Astrocyte (in vitro differentiated cells and primary cell): ENCODE results near the gene ALDH16A1. TPM values are rescaled to one million over a fixed set of nuclear protein-coding genes. Genes with fewer than 3 reads are reported as not detected.

ENCODE experiments used
- DNase-seq: peaks from one replicate; pipeline ENCODE4 v3.0.0-alpha.2; 2010; ENCODE audit warnings: low read depth
- FAIRE-seq: peaks from 2 replicates; lab custom pipeline; 2011; peaks lifted over from hg19 to GRCh38; lab: Jason Lieb, UNC
- H2AFZ ChIP-seq: 2 replicates; pipeline ENCODE4 v1.6.0; 2012; ENCODE audit warnings: low read depth, low read length, inconsistent platforms
- H3K27ac ChIP-seq: 2 replicates; pipeline ENCODE4 v1.5.1; 2011; ENCODE audit warnings: low read depth, low read length, inconsistent platforms
- H3K27me3 ChIP-seq: 2 replicates; pipeline ENCODE4 v1.6.0; 2011; ENCODE audit warnings: low read length, inconsistent platforms; ENCODE audit not compliant: insufficient read depth
- H3K36me3 ChIP-seq: 2 replicates; pipeline ENCODE4 v1.5.1; 2011; ENCODE audit warnings: low read length, inconsistent platforms; ENCODE audit not compliant: insufficient read depth
- H3K4me1 ChIP-seq: 2 replicates; pipeline ENCODE4 v1.5.1; 2011; ENCODE audit warnings: low read length, inconsistent platforms; ENCODE audit not compliant: insufficient read depth
- H3K4me2 ChIP-seq: 2 replicates; pipeline ENCODE4 v1.6.0; 2012; ENCODE audit warnings: low read length, inconsistent platforms
- H3K4me3 ChIP-seq: 2 replicates; pipeline ENCODE4 v1.5.1; 2011; ENCODE audit warnings: low read depth, mild to moderate bottlenecking, low read length, inconsistent platforms; ENCODE audit not compliant: insufficient read depth
- H3K79me2 ChIP-seq: 2 replicates; pipeline ENCODE4 v1.6.0; 2012; ENCODE audit warnings: mild to moderate bottlenecking, low read length, inconsistent platforms; ENCODE audit not compliant: insufficient read depth
- H3K9ac ChIP-seq: 2 replicates; pipeline ENCODE4 v1.6.0; 2012; ENCODE audit warnings: mild to moderate bottlenecking, low read length, inconsistent platforms
- H3K9me3 ChIP-seq: 2 replicates; pipeline ENCODE4 v1.5.1; 2012; ENCODE audit warnings: low read depth, mild to moderate bottlenecking, low read length, inconsistent platforms; ENCODE audit not compliant: insufficient read depth
- H4K20me1 ChIP-seq: 2 replicates; pipeline ENCODE4 v1.6.0; 2012; ENCODE audit warnings: low read length, inconsistent platforms; ENCODE audit not compliant: insufficient read depth
- H3K27ac Mint-ChIP-seq: one replicate; pipeline ENCODE4 v1.8.0; 2021; ENCODE audit warnings: mild to moderate bottlenecking, mixed read lengths; ENCODE audit not compliant: unreplicated experiment
- H3K27me3 Mint-ChIP-seq: one replicate; pipeline ENCODE4 v1.8.0; 2021; ENCODE audit warnings: low read depth, mixed read lengths; ENCODE audit not compliant: unreplicated experiment
- H3K36me3 Mint-ChIP-seq: one replicate; pipeline ENCODE4 v1.8.0; 2021; ENCODE audit warnings: low read depth, mixed read lengths; ENCODE audit not compliant: unreplicated experiment
- H3K4me1 Mint-ChIP-seq: one replicate; pipeline ENCODE4 v1.8.0; 2021; ENCODE audit warnings: low read depth, mixed read lengths; ENCODE audit not compliant: unreplicated experiment
- H3K4me3 Mint-ChIP-seq: one replicate; pipeline ENCODE4 v1.8.0; 2021; ENCODE audit warnings: mild to moderate bottlenecking, moderate library complexity, mixed read lengths; ENCODE audit not compliant: unreplicated experiment
- H3K9me3 Mint-ChIP-seq: one replicate; pipeline ENCODE4 v1.8.0; 2021; ENCODE audit warnings: mild to moderate bottlenecking, mixed read lengths; ENCODE audit not compliant: unreplicated experiment
- EZH2 ChIP-seq: IDR thresholded peaks from 2 replicates; pipeline ENCODE4 v1.6.1; 2012; ENCODE audit warnings: mild to moderate bottlenecking, low read length, inconsistent platforms; ENCODE audit not compliant: insufficient read depth
- total RNA-seq: library from RNA; stranded (reverse); gene quantifications from 2 replicates; pipeline ENCODE4 v1.2.1, GENCODE V29; 2021
- TF ChIP-seq, protein P1 (sequence below): IDR thresholded peaks from 2 replicates; pipeline ENCODE4 v1.5.1; 2011; ENCODE audit warnings: low read depth, mild to moderate bottlenecking, inconsistent platforms, low read length, moderate library complexity; ENCODE audit not compliant: insufficient read depth

Gene ALDH16A1
- total RNA-seq, 1 donor from 2014 or later: 13.0 TPM

DNA sequence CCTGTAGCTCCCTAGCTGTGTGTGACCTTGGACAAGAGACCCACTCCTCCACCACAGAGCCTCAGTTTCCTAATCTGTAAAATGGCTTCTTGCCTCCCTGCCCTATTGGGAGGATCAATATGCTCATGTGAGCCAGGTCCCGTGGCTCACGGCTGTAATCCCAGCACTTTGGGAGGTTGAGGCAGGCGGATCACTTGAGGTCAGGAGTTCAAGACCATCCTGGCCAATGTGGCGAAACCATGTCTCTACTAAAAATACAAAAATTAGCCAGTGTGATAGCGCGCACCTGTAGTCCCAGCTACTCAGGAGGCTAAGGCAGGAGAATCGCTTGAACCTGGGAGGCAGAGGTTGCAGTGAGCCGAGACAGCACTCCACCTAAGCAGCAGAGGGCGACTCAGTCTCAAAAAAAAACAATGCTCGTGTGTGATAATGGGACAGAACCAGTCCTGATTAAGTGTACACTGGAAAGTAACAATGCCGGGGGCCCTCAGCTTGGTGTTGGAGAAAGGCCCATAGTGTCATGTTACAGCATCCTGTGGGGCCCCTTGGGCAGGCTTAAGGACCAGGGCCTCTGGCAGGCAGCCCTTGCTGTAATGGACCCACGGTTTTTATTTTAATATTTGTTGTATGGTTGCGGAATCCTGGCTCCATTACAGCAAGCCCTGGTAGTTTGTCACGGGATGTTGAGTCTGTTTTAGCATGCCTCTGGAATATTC, 50.0 kb downstream of the ALDH16A1 start:
- Mint-ChIP-seq H3K9me3 (no peaks in the 10 kb centered on the region), H3K4me3 (no peak overlapping the region), H3K27ac (no peak overlapping the region), H3K36me3 (peaks cover 5% of the 10 kb centered on the region), H3K4me1 (peaks cover 14% of the 10 kb centered on the region), H3K27me3 (no peaks in the 10 kb centered on the region)
- Histone ChIP-seq H3K9ac (no peak overlapping the region), H3K4me1 (peaks cover 13% of the 10 kb centered on the region), H3K36me3 (peaks cover 9% of the 10 kb centered on the region), H3K4me2 (no peak overlapping the region), H3K9me3 (no peaks in the 10 kb centered on the region), H3K27ac (no peak overlapping the region), H2AFZ (no peak overlapping the region), H3K4me3 (no peak overlapping the region), H4K20me1 (peaks cover 24% of the 10 kb centered on the region), H3K79me2 (peaks cover 12% of the 10 kb centered on the region), H3K27me3 (no peaks in the 10 kb centered on the region)
- DNase-seq (peak; percentile 44), FAIRE-seq (no peak)
- TF ChIP-seq, protein P1, sequence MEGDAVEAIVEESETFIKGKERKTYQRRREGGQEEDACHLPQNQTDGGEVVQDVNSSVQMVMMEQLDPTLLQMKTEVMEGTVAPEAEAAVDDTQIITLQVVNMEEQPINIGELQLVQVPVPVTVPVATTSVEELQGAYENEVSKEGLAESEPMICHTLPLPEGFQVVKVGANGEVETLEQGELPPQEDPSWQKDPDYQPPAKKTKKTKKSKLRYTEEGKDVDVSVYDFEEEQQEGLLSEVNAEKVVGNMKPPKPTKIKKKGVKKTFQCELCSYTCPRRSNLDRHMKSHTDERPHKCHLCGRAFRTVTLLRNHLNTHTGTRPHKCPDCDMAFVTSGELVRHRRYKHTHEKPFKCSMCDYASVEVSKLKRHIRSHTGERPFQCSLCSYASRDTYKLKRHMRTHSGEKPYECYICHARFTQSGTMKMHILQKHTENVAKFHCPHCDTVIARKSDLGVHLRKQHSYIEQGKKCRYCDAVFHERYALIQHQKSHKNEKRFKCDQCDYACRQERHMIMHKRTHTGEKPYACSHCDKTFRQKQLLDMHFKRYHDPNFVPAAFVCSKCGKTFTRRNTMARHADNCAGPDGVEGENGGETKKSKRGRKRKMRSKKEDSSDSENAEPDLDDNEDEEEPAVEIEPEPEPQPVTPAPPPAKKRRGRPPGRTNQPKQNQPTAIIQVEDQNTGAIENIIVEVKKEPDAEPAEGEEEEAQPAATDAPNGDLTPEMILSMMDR: peak; percentile 46
- TF ChIP-seq EZH2: no peak

DNA sequence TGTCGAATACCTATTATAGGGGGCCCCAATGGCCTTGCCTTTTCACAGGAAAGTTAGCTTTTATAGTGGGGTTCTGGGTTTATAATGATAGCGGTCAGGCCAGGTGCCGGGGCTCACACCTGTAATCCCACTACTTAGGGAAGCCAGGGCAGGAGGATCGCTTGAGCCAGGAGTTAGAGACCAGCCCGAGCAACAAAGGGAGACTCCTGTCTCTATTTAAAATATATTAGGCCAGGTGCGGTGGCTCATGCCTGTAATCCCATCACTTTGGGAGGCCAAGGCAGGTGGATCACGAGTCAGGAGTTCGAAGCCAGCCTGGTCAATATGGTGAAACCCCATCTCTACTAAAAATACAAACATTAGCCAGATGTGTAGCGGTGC, 50.5 kb downstream of the ALDH16A1 start:
- no peak overlapping the region for H3K27ac Mint-ChIP-seq
- H2AFZ ChIP-seq: no peak overlapping the region

More for the DNA sequence above, 50.5 kb downstream of the ALDH16A1 start:
- Histone ChIP-seq H3K79me2 (peaks cover 7% of the 10 kb centered on the region), H3K36me3 (peaks cover 4% of the 10 kb centered on the region), H3K27me3 (no peaks in the 10 kb centered on the region), H4K20me1 (peaks cover 18% of the 10 kb centered on the region), H3K27ac (no peak overlapping the region), H3K9ac (no peak overlapping the region), H3K4me2 (no peak overlapping the region), H3K4me3 (no peak overlapping the region), H3K9me3 (no peaks in the 10 kb centered on the region), H3K4me1 (peaks cover 9% of the 10 kb centered on the region)
- Mint-ChIP-seq H3K4me3 (no peak overlapping the region), H3K9me3 (peaks cover 2% of the 10 kb centered on the region), H3K36me3 (peaks cover 7% of the 10 kb centered on the region), H3K4me1 (peaks cover 9% of the 10 kb centered on the region), H3K27me3 (peaks cover 3% of the 10 kb centered on the region)
- DNase-seq: no peak
- FAIRE-seq: no peak
- TF ChIP-seq EZH2: no peak
- TF ChIP-seq, protein P1: no peak
